Lower leg skin (tissue), 4 donors: ENCODE results near the gene RBFOX2. TPM values are rescaled to one million over a fixed set of nuclear protein-coding genes. Genes with fewer than 3 reads are reported as not detected.

Source experiments
- DNase-seq, 2 donors: peaks; one replicate each; pipeline ENCODE4 v3.0.0-alpha.2; 2019; ENCODE audit warnings: low spot score in 2 of 2
- H3K4me3 ChIP-seq: fragments of 200-600 bp; sonication (generic); 2 replicates; pipeline ENCODE4 v1.5.1; 2017; ENCODE audit warnings: mild to moderate bottlenecking, low read depth; ENCODE audit not compliant: poor library complexity, severe bottlenecking
- POLR2A ChIP-seq, 2 donors: fragments of 450-650 bp; IDR thresholded peaks; one replicate each; pipeline ENCODE4 v1.6.1; 2016 to 2017; ENCODE audit warnings: antibody characterized with exemption in 2 of 2, mild to moderate bottlenecking in 1 of 2, moderate library complexity in 1 of 2
- WGBS, 2 donors: methylation state at CpG; one replicate each; pipeline ENCODE4 v1.1.5; 2018; 5-methylcytosine and 5-hydroxymethylcytosine counted together
- intact Hi-C: fragments of 100-400 bp; cut with DNase I; formaldehyde crosslinking; loops from one replicate; pipeline ENCODE4 v1.15.0; 2023; ENCODE audit warnings: low total_unique reads
- total RNA-seq, 4 donors: library from RNA; depleted of rRNA; stranded (reverse); fragments of >200 nt; gene quantifications; one replicate each; pipeline ENCODE4 v1.1.0, GENCODE V29; 2016
- TF ChIP-seq, protein P1 (sequence below), 3 donors: fragments of 450-650 bp; IDR thresholded peaks; one replicate each; pipeline ENCODE4 v1.5.1; 2016; ENCODE audit warnings: antibody characterized with exemption in 3 of 3, mild to moderate bottlenecking in 3 of 3, moderate library complexity in 2 of 3

The RBFOX2 gene
- total RNA-seq, 4 donors from 2014 or later = 40.9 to 56.5 (median 51.1) TPM

GRCh38 chr22:35864545-35865165 is 164.0 kb downstream of the RBFOX2 start:
- no peak for TF ChIP-seq POLR2A (IDR thresholded peaks at IDR 0.05)
- TF ChIP-seq, protein P1, sequence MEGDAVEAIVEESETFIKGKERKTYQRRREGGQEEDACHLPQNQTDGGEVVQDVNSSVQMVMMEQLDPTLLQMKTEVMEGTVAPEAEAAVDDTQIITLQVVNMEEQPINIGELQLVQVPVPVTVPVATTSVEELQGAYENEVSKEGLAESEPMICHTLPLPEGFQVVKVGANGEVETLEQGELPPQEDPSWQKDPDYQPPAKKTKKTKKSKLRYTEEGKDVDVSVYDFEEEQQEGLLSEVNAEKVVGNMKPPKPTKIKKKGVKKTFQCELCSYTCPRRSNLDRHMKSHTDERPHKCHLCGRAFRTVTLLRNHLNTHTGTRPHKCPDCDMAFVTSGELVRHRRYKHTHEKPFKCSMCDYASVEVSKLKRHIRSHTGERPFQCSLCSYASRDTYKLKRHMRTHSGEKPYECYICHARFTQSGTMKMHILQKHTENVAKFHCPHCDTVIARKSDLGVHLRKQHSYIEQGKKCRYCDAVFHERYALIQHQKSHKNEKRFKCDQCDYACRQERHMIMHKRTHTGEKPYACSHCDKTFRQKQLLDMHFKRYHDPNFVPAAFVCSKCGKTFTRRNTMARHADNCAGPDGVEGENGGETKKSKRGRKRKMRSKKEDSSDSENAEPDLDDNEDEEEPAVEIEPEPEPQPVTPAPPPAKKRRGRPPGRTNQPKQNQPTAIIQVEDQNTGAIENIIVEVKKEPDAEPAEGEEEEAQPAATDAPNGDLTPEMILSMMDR (IDR thresholded peaks at IDR 0.05) = no peak
- no peak for DNase-seq
- no peak overlapping the region for H3K4me3 ChIP-seq
- intact Hi-C loops = no loop called here

DNA sequence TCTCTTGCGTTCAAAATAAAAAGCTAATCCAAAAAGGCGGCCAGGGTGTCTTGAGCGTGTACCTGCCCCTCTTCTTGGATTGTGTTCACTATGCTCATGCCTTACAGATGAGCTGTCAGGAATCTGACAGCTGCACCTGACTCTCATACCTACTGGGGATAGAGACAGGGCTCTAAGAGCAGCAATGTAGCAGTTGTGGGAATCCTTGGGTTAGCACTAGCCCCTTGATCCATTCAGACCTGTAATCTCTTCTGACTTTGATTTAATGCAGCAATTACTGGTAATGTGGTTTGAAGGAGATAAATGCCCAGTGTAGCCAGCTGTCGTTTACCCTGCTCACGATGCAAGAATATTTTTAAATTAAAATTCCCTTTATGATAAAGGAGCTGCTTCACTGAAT is 165.2 kb downstream of the RBFOX2 start:
- no peak for TF ChIP-seq POLR2A (IDR thresholded peaks at IDR 0.05)
- TF ChIP-seq, protein P1 (IDR thresholded peaks at IDR 0.05) = no peak
- no peak for DNase-seq
- 75 to 76% methylated on average over 5 of the region's 5 CpGs for WGBS, 2 donors
- no peak overlapping the region for H3K4me3 ChIP-seq
- intact Hi-C loops = no loop called here

DNA sequence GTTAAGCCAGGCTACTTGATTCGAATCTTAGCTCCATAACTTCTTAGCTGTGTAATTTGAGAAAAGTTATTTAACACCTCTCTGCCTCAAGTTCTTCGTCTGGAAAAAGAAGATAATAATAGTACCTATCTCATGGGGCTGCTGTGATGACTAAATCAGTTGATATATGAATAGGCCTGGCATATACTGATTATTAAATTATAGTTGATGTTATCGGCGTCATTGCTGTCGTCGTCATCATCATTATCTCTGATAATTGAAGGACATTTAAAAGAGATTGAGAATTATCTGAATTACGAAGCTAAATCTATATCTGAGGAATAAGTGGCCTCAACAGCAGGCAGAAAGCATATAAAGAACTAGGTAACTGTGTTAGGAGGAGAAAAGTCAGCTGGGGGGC is 165.9 kb downstream of the RBFOX2 start:
- no peak for DNase-seq
- no peak overlapping the region for H3K4me3 ChIP-seq
- WGBS, 2 donors = 91 to 93% methylated on average over 7 of the region's 7 CpGs
- intact Hi-C loops = no loop called here
- TF ChIP-seq, protein P1 (IDR thresholded peaks at IDR 0.05) = no peak
- TF ChIP-seq POLR2A (IDR thresholded peaks at IDR 0.05) = no peak

DNA sequence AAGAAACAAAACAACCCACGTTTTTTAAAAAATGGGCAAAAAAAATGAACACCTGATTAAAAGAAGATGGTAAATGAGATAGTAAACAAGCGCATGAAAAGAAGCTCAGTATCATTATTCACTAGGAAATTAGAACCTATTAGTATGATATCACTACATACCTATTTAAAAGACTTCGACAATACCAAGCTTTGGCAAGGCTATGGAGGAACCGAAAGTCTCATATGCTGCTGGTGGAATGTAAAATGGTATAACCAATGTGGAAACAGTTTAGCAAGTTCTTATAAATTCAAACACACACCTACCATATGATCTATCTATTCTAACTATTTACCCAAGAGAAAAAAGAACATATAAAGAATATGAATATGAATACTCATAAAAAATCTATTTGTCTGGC is 167.2 kb downstream of the RBFOX2 start:
- no peak for DNase-seq
- no peak overlapping the region for H3K4me3 ChIP-seq
- TF ChIP-seq, protein P1 (IDR thresholded peaks at IDR 0.05) = no peak
- no peak for TF ChIP-seq POLR2A (IDR thresholded peaks at IDR 0.05)
- intact Hi-C loops = no loop called here
- 91 to 92% methylated on average over 4 of the region's 4 CpGs for WGBS, 2 donors

DNA sequence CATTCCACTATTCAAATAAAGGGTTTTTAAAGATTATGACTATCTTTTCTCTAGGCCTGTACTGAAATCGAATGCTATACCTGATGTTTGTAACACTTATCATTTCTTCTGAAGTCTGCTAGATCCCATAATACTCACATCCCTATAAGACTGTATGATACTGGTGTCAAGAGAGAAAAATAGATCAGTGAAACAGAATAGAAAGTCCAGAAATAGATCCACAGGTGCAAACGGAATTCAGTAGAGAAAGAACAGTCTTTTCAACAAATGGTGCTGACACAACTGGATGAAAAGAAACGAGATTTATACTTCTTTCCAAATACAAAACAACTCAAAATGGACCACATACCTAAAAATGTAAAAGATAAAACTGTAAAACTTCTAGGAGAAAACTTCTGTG is 167.8 kb downstream of the RBFOX2 start:
- DNase-seq = no peak
- WGBS, 2 donors = 73 to 83% methylated on average over 3 of the region's 3 CpGs
- no peak overlapping the region for H3K4me3 ChIP-seq
- TF ChIP-seq, protein P1 (IDR thresholded peaks at IDR 0.05) = no peak
- no peak for TF ChIP-seq POLR2A (IDR thresholded peaks at IDR 0.05)
- intact Hi-C loops = no loop called here
